Measurements from ENCODE around the gene STRA8. TPM values are rescaled to one million over a fixed set of nuclear protein-coding genes. Genes with fewer than 3 reads are reported as not detected.

STRA8 gene
- total and polyA plus RNA-seq, 2 of the 13 experiments (the other 11 are each of a cell fraction or from before 2014, with no cell fraction given), result not detected

DNA sequence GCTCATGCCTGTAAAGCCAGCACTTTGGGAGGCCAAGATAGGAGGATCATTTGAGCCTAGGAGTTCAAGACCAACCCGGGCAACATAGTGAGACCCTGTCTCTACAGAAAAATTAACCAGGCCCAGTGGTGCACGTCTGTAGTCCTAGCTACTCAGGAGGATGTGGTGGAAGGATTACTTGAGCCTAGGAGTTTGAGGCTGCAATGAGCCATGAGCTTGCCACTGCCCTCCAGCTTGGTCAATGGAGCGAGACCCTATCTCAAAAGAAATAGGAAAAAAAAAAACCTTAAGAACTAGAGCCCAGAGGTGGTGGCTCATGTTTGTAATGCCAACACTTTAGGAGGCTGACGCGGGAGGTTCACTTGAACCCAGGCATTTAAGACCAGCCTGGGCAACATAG lies 2.2 kb downstream of the STRA8 start (continued):
- TF ChIP-seq, protein P1, sequence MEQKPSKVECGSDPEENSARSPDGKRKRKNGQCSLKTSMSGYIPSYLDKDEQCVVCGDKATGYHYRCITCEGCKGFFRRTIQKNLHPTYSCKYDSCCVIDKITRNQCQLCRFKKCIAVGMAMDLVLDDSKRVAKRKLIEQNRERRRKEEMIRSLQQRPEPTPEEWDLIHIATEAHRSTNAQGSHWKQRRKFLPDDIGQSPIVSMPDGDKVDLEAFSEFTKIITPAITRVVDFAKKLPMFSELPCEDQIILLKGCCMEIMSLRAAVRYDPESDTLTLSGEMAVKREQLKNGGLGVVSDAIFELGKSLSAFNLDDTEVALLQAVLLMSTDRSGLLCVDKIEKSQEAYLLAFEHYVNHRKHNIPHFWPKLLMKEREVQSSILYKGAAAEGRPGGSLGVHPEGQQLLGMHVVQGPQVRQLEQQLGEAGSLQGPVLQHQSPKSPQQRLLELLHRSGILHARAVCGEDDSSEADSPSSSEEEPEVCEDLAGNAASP (CRISPR knock-in tag; IDR thresholded peaks at IDR 0.05; ENCODE audit: borderline replicate concordance), result no peak

DNA sequence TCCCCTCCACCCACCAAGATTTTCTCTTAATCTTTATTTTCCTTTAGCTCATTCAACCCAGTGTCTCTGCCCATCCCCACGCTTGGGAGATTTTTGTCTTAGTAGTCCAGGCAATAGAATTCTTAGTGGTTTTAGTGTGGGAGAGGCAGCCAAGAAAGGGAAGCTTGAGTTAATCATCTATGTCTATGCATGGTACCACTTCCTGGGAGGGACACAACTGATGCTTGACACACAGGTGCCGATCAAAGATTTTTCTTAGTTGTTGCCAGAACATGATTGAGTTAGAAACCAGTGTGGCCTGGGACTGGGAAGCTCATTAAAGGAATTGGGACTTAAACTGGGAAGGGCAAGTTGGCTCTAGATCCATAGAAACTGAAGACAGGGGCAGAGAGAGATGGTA lies 3.1 kb downstream of the STRA8 start:
- H3K9ac ChIP-seq (ENCODE audit: insufficient read depth, low read depth, low read length), result no peak overlapping the region
- intact Hi-C loops (cut with micrococcal nuclease; ENCODE audit: unreplicated experiment), result no loop called here
- no peaks in the 10 kb centered on the region for H4K20me1 ChIP-seq (ENCODE audit: insufficient read depth, low read length)
- CTCF ChIA-PET (ENCODE audit: low intra/inter-chr PET ratio, low total read pairs), result no interaction called here
- no peak overlapping the region for H3K27ac ChIP-seq (ENCODE audit: extremely low read length, insufficient read depth, low read length)
- H3K9me3 ChIP-seq (ENCODE audit: low read length), result no peaks in the 10 kb centered on the region
- H3K4me1 ChIP-seq (ENCODE audit: insufficient read depth, low read length), result peaks cover 25% of the 10 kb centered on the region
- ATAC-seq (no peak), DNase-seq (ENCODE audit: low spot score) (no peak), FAIRE-seq (no peak)
- H3K4me3 ChIP-seq (replicated peaks in 1 of 3; ENCODE audit: insufficient read depth in 1 of 3, low read depth in 2 of 3, low read length in 3 of 3), result no peak overlapping the region
- no peak overlapping the region for H3K4me2 ChIP-seq (ENCODE audit: low read depth, low read length)
- BruUV-seq (replicated peaks), result no TSS peak
- peaks cover 2 to 8% of the 10 kb centered on the region in 2 experiments; a peak in 2 of 5 replicates for H3K27me3 ChIP-seq (ENCODE audit: control insufficient read depth in 1 of 2, insufficient read depth in 2 of 2, low read length in 2 of 2)
- 19% methylated on average over 2 of the region's 2 CpGs for WGBS (ENCODE audit: low lambda C conversion rate)
- POLR2A ChIA-PET, result no interaction called here
- no peaks in the 10 kb centered on the region for H3K36me3 ChIP-seq (replicated peaks in 1 of 2; ENCODE audit: control insufficient read depth in 1 of 2, insufficient read depth in 2 of 2, low read length in 2 of 2)
- no peak overlapping the region for H2AFZ ChIP-seq (ENCODE audit: low read length)
- in situ Hi-C loops (cut with HindIII; ENCODE audit: extremely low pct_ligation_motif_present, low pct_unique_long_range_greater_than_20kb), result no loop called here
- no peaks in the 10 kb centered on the region for H3K79me2 ChIP-seq (ENCODE audit: insufficient read depth, low read length)
- no peak for TF ChIP-seq SMARCE1 (IDR thresholded peaks at IDR 0.05; ENCODE audit: borderline replicate concordance)
- TF ChIP-seq NBN (conservative IDR thresholded peaks at IDR 0.05), result no peak
- no peak for TF ChIP-seq TCF7L2 (IDR thresholded peaks at IDR 0.05; ENCODE audit: low read depth, low read length)
- TF ChIP-seq ZNF180 (CRISPR knock-in tag; IDR thresholded peaks at IDR 0.05; ENCODE audit: borderline replicate concordance, low read depth), result no peak
- no peak for TF ChIP-seq ZFP36L2 (CRISPR knock-in tag; IDR thresholded peaks at IDR 0.05)
- no peak for TF ChIP-seq ARHGAP35 (CRISPR knock-in tag; IDR thresholded peaks at IDR 0.05; ENCODE audit: borderline replicate concordance)
- no peak for TF ChIP-seq RXRA (CRISPR knock-in tag; IDR thresholded peaks at IDR 0.05)
- TF ChIP-seq, protein P2, sequence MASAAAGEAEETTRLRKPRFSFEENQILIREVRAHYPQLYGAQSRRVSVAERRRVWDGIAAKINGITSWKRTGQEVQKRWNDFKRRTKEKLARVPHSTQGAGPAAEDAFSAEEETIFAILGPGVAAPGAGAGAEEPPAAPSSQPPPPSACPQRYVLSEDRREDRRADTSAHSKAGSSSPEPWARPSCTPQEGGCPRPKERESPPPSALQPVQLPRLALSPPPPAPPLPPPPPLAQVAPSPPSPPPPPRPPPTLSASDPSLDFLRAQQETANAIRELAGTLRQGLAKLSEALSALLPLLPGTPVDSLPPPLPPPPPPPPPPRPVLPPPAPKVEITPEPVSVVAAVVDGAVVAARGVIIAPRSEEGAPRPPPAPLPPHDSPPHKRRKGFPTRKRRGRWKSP (CRISPR knock-in tag; IDR thresholded peaks at IDR 0.05), result no peak
- TF ChIP-seq ZNF333 (CRISPR knock-in tag; IDR thresholded peaks at IDR 0.05; ENCODE audit: borderline replicate concordance), result no peak
- no peak for TF ChIP-seq TP53 (CRISPR knock-in tag; conservative IDR thresholded peaks at IDR 0.05)
- no peak for TF ChIP-seq KAT2B (IDR thresholded peaks at IDR 0.05; ENCODE audit: borderline replicate concordance, low read depth, low read length)
- TF ChIP-seq, protein P3, sequence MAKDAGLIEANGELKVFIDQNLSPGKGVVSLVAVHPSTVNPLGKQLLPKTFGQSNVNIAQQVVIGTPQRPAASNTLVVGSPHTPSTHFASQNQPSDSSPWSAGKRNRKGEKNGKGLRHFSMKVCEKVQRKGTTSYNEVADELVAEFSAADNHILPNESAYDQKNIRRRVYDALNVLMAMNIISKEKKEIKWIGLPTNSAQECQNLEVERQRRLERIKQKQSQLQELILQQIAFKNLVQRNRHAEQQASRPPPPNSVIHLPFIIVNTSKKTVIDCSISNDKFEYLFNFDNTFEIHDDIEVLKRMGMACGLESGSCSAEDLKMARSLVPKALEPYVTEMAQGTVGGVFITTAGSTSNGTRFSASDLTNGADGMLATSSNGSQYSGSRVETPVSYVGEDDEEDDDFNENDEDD (CRISPR knock-in tag; IDR thresholded peaks at IDR 0.05; ENCODE audit: borderline replicate concordance), result no peak
- TF ChIP-seq, protein P4, sequence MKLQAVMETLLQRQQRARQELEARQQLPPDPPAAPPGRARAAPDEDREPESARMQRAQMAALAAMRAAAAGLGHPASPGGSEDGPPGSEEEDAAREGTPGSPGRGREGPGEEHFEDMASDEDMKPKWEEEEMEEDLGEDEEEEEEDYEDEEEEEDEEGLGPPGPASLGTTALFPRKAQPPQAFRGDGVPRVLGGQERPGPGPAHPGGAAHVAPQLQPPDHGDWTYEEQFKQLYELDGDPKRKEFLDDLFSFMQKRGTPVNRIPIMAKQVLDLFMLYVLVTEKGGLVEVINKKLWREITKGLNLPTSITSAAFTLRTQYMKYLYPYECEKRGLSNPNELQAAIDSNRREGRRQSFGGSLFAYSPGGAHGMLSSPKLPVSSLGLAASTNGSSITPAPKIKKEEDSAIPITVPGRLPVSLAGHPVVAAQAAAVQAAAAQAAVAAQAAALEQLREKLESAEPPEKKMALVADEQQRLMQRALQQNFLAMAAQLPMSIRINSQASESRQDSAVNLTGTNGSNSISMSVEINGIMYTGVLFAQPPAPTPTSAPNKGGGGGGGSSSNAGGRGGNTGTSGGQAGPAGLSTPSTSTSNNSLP (IDR thresholded peaks at IDR 0.05; ENCODE audit: low read depth, low read length), result no peak
- no peak for TF ChIP-seq ZSCAN31 (CRISPR knock-in tag; IDR thresholded peaks at IDR 0.05; ENCODE audit: low read depth)
- TF ChIP-seq ZNF335 (CRISPR knock-in tag; IDR thresholded peaks at IDR 0.05), result no peak
- TF ChIP-seq ZFP41 (CRISPR knock-in tag; IDR thresholded peaks at IDR 0.05; ENCODE audit: borderline replicate concordance), result no peak
- TF ChIP-seq, protein P5, sequence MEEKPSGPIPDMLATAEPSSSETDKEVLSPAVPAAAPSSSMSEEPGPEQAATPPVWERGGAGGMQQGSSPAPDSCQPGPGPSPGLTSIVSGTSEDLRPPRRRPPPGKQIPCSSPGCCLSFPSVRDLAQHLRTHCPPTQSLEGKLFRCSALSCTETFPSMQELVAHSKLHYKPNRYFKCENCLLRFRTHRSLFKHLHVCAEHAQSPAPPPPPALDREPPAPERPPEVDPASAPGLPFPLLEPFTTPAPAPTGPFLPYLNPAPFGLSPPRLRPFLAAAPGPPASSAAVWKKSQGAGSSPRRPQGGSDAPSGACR (CRISPR knock-in tag; IDR thresholded peaks at IDR 0.05), result no peak
- TF ChIP-seq ZNF382 (CRISPR knock-in tag; IDR thresholded peaks at IDR 0.05; ENCODE audit: borderline replicate concordance), result no peak
